Keratinocyte (primary cell): ENCODE results near the gene HOXA11. TPM values are rescaled to one million over a fixed set of nuclear protein-coding genes. Genes with fewer than 3 reads are reported as not detected.

Experiments used
- DNase-seq: peaks from one replicate; pipeline ENCODE4 v3.0.0-alpha.2; 2011; ENCODE audit warnings: low read depth, missing footprints, low spot score
- FAIRE-seq: peaks from 2 replicates; lab custom pipeline; 2011; peaks lifted over from hg19 to GRCh38; lab: Jason Lieb, UNC
- H2AFZ ChIP-seq: 2 replicates; pipeline ENCODE4 v1.6.0; 2012; ENCODE audit warnings: low read length, control low read depth, inconsistent platforms; ENCODE audit not compliant: control insufficient read depth
- H3K27ac ChIP-seq: 2 replicates; pipeline ENCODE4 v1.5.1; 2011; ENCODE audit warnings: low read length; ENCODE audit not compliant: control insufficient read depth, insufficient read depth
- H3K27me3 ChIP-seq: 3 replicates; pipeline ENCODE4 v1.6.0; 2011; ENCODE audit warnings: low read length; ENCODE audit not compliant: control insufficient read depth, insufficient read depth; ENCODE audit errors: extremely low read depth
- H3K36me3 ChIP-seq, 2 experiments: 2 replicates in 1 of 2; 3 replicates in 1 of 2; pipeline ENCODE4 v1.5.1; 2011; ENCODE audit warnings: low read length in 2 of 2, mild to moderate bottlenecking in 1 of 2; ENCODE audit not compliant: control insufficient read depth in 2 of 2, insufficient read depth in 2 of 2; ENCODE audit errors: extremely low read depth in 1 of 2
- H3K4me1 ChIP-seq: 3 replicates; pipeline ENCODE4 v1.5.1; 2011; ENCODE audit warnings: low read length; ENCODE audit not compliant: control insufficient read depth, insufficient read depth; ENCODE audit errors: extremely low read depth
- H3K4me2 ChIP-seq: 3 replicates; pipeline ENCODE4 v1.6.0; 2011; ENCODE audit warnings: low read depth, low read length; ENCODE audit not compliant: control insufficient read depth, insufficient read depth; ENCODE audit errors: extremely low read depth
- H3K4me3 ChIP-seq, 3 experiments: fragments of 200-600 bp in 1 of 3; sonication (generic) in 1 of 3; 2 replicates in 2 of 3; 3 replicates in 1 of 3; pipeline ENCODE4 v1.5.1; 2011 to 2016; ENCODE audit warnings: low read length in 3 of 3, mild to moderate bottlenecking in 3 of 3, control low read depth in 2 of 3, inconsistent platforms in 1 of 3, low read depth in 1 of 3, mixed read lengths in 1 of 3, mixed run types in 1 of 3, moderate library complexity in 1 of 3; ENCODE audit not compliant: control insufficient read depth in 2 of 3, insufficient read depth in 2 of 3; ENCODE audit errors: extremely low read depth in 1 of 3
- H3K79me2 ChIP-seq: 2 replicates; pipeline ENCODE4 v1.6.0; 2012; ENCODE audit warnings: low read length; ENCODE audit not compliant: control insufficient read depth, insufficient read depth
- H3K9ac ChIP-seq: 3 replicates; pipeline ENCODE4 v1.6.0; 2011; ENCODE audit warnings: low read length; ENCODE audit not compliant: control insufficient read depth, insufficient read depth; ENCODE audit errors: extremely low read depth
- H3K9me1 ChIP-seq: 3 replicates; pipeline ENCODE4 v1.6.0; 2011; ENCODE audit warnings: low read length; ENCODE audit not compliant: control insufficient read depth, insufficient read depth; ENCODE audit errors: extremely low read depth
- H3K9me3 ChIP-seq: 2 replicates; pipeline ENCODE4 v1.5.1; 2012; ENCODE audit warnings: low read depth, low read length; ENCODE audit not compliant: control insufficient read depth
- H4K20me1 ChIP-seq: 3 replicates; pipeline ENCODE4 v1.6.0; 2011; ENCODE audit warnings: low read length; ENCODE audit not compliant: control insufficient read depth, insufficient read depth; ENCODE audit errors: extremely low read depth
- EZH2 ChIP-seq: IDR thresholded peaks from one replicate; pipeline ENCODE4 v1.6.1; 2012; ENCODE audit warnings: inconsistent platforms, mild to moderate bottlenecking, low read length, moderate library complexity
- dilution Hi-C: fragments of 300-500 bp; cut with MboI; formaldehyde crosslinking; loops from one replicate; pipeline ENCODE4 v1.7.0; 2020; ENCODE audit warnings: low sequenced_read_pairs; ENCODE audit not compliant: extremely low pct_ligation_motif_present
- polyA plus RNA-seq, 5 experiments: library from polyadenylated mRNA; depleted of rRNA in 3 of 5; stranded (reverse) in 3 of 5; stranded (forward) in 1 of 5; unstranded in 1 of 5; fragments of >200 nt; gene quantifications; 1 replicate in 1 of 5; 2 replicates in 3 of 5; 3 replicates in 1 of 5; pipeline versions ENCODE4 v1.2.1 to v1.2.3, GENCODE V29; 2011 to 2012; ENCODE audit warnings: missing spikeins in 2 of 5, low read depth in 1 of 5, low replicate concordance in 1 of 5
- TF ChIP-seq, protein P1 (sequence below), 3 experiments: IDR thresholded peaks in 1 of 3; conservative IDR thresholded peaks in 1 of 3; optimal IDR thresholded peaks in 1 of 3; 2 replicates in 2 of 3; 3 replicates in 1 of 3; pipeline versions ENCODE3 to v1.5.1; 2011; ENCODE audit warnings: low read length in 3 of 3, mild to moderate bottlenecking in 3 of 3, moderate library complexity in 2 of 3, control low read depth in 1 of 3, inconsistent platforms in 1 of 3; ENCODE audit not compliant: insufficient read depth in 2 of 3; ENCODE audit errors: extremely low read depth in 1 of 3

HOXA11 gene
- polyA plus RNA-seq, 1 donor (not counting 4 experiments of a cell fraction or from before 2014, with no cell fraction given): 0.07 TPM

DNA sequence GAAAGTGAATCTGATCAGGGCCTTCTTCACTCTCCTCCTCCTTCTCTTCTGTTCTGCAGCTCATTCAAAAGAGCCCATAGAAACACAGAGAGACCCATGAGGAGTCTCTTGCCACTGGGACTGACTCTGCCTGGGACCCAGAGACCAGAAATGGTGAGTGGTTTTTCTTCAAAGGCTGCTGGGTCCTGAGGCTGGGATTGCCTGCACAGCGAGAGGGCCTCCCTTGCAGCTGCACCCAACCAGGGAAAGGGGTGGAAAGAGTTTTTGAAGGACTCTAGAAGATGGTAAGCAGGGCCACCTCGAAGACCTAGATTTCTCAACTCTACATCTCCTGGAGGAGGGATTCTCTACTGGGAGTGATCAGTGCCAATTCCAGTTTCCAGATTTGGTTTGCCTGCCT, 30.3 kb upstream of the HOXA11 start:
- peaks cover 5% of the 10 kb centered on the region for H4K20me1 ChIP-seq
- H2AFZ ChIP-seq: no peak overlapping the region
- no peak overlapping the region for H3K4me2 ChIP-seq
- no peak overlapping the region for H3K27ac ChIP-seq
- H3K9me1 ChIP-seq: no peaks in the 10 kb centered on the region
- no peak for DNase-seq
- no peaks in the 10 kb centered on the region for H3K36me3 ChIP-seq
- dilution Hi-C loops: loop anchor here (25.0 kb wide), 1 partner anchor 372 kb away; no protein-coding TSS in a partner anchor
- H3K79me2 ChIP-seq: no peaks in the 10 kb centered on the region
- TF ChIP-seq EZH2: no peak
- TF ChIP-seq, protein P1, sequence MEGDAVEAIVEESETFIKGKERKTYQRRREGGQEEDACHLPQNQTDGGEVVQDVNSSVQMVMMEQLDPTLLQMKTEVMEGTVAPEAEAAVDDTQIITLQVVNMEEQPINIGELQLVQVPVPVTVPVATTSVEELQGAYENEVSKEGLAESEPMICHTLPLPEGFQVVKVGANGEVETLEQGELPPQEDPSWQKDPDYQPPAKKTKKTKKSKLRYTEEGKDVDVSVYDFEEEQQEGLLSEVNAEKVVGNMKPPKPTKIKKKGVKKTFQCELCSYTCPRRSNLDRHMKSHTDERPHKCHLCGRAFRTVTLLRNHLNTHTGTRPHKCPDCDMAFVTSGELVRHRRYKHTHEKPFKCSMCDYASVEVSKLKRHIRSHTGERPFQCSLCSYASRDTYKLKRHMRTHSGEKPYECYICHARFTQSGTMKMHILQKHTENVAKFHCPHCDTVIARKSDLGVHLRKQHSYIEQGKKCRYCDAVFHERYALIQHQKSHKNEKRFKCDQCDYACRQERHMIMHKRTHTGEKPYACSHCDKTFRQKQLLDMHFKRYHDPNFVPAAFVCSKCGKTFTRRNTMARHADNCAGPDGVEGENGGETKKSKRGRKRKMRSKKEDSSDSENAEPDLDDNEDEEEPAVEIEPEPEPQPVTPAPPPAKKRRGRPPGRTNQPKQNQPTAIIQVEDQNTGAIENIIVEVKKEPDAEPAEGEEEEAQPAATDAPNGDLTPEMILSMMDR (optimal IDR thresholded peaks at IDR 0.05 in 1 of 3, IDR thresholded peaks at IDR 0.05 in 1 of 3, conservative IDR thresholded peaks at IDR 0.05 in 1 of 3; ENCODE audit: extremely low read depth in 1 of 3, insufficient read depth in 2 of 3, low read length in 3 of 3): no peak
- FAIRE-seq: no peak
- peaks cover 5% of the 10 kb centered on the region for H3K4me1 ChIP-seq
- H3K9me3 ChIP-seq: no peaks in the 10 kb centered on the region
- H3K4me3 ChIP-seq: no peak overlapping the region
- peaks cover 79% of the 10 kb centered on the region for H3K27me3 ChIP-seq
- H3K9ac ChIP-seq: no peak overlapping the region

DNA sequence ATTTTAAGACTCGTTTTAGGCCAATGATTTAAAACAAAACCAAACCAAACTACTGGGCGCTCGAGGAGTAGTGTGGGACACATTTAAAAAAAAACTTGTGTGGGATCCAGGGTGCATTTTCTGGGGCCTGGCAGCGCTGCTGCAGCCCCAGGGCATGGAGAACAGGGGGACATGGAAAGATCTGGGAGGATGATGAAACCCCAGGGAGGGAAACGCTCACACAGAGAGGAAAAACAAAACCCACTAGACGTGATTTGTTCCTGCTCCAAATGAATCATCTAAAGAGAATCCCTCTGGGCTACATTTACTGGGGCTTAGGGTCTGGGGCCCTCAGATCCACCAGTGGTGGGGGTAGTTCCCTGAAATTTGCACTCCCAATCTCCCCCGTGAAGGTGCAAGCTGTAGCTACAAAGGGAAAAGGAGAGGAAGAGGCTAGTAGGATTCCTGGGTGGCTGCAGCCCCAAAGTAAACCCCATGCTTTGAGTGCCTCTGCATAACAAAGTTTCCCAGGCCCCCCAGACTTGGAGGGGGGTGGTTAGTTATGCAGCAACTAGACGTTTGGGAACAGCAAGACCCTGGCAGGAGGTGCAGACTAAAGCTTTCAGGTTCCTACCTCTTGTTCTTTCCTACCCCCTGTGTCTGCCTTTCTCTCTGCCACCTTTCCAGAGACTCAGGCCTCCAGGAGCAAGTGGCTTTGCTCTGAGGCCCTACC, 29.4 kb upstream of the HOXA11 start:
- FAIRE-seq: no peak
- Histone ChIP-seq H4K20me1 (peaks cover 5% of the 10 kb centered on the region), H3K27me3 (peaks cover 79% of the 10 kb centered on the region), H3K4me1 (peaks cover 5% of the 10 kb centered on the region), H3K4me3 (no peak overlapping the region), H3K4me2 (no peak overlapping the region), H3K79me2 (no peaks in the 10 kb centered on the region), H3K36me3 (no peaks in the 10 kb centered on the region), H3K9me1 (no peaks in the 10 kb centered on the region), H2AFZ (no peak overlapping the region), H3K9ac (no peak overlapping the region), H3K27ac (no peak overlapping the region), H3K9me3 (no peaks in the 10 kb centered on the region)
- no peak for DNase-seq
- dilution Hi-C loops: loop anchor here (25.0 kb wide), 1 partner anchor 373 kb away; no protein-coding TSS in a partner anchor
- peak; percentile 22 for TF ChIP-seq EZH2
- TF ChIP-seq, protein P1 (optimal IDR thresholded peaks at IDR 0.05 in 1 of 3, IDR thresholded peaks at IDR 0.05 in 1 of 3, conservative IDR thresholded peaks at IDR 0.05 in 1 of 3; ENCODE audit: extremely low read depth in 1 of 3, insufficient read depth in 2 of 3, low read length in 3 of 3): no peak
